Measurements from ENCODE around the gene RPS6KA1. TPM values are rescaled to one million over a fixed set of nuclear protein-coding genes. Genes with fewer than 3 reads are reported as not detected.
A peak's percentile ranks its signal among the peaks of the same experiment; 100 is the strongest.

Gene RPS6KA1
- total and polyA plus RNA-seq, 9 of the 15 experiments (the other 6 are each of a cell fraction or from before 2014, with no cell fraction given): 2.4 to 61.0 (median 35.5) TPM

DNA sequence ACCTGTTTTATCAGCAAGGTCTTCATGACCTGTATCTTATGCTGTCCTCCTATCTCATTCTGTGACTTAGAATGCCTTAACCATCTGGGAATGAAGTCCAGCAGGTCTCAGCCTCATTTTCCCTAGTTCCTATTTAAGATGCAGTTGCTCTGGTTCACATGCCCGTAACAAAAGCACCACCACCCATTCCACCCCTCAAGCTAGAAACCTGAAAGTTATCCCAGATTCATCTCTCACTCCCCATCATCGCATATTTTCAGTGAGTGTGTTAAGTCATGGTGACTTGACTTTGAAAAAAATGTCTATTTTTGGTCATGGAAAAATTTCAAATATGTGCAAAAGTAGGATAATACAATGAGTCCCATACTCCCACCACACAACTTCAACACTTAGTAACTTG, 45.6 kb upstream of the RPS6KA1 start (continued):
- TF ChIP-seq NRF1 (conservative IDR thresholded peaks at IDR 0.05 in 1 of 2, IDR thresholded peaks at IDR 0.05 in 1 of 2) (no peak), PTTG1 (tag; IDR thresholded peaks at IDR 0.05; ENCODE audit: low read depth) (peak; percentile 83), DIDO1 (tag; IDR thresholded peaks at IDR 0.05; ENCODE audit: low read depth) (no peak)
- TF ChIP-seq, protein P1, sequence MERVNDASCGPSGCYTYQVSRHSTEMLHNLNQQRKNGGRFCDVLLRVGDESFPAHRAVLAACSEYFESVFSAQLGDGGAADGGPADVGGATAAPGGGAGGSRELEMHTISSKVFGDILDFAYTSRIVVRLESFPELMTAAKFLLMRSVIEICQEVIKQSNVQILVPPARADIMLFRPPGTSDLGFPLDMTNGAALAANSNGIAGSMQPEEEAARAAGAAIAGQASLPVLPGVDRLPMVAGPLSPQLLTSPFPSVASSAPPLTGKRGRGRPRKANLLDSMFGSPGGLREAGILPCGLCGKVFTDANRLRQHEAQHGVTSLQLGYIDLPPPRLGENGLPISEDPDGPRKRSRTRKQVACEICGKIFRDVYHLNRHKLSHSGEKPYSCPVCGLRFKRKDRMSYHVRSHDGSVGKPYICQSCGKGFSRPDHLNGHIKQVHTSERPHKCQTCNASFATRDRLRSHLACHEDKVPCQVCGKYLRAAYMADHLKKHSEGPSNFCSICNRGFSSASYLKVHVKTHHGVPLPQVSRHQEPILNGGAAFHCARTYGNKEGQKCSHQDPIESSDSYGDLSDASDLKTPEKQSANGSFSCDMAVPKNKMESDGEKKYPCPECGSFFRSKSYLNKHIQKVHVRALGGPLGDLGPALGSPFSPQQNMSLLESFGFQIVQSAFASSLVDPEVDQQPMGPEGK (CRISPR knock-in tag; IDR thresholded peaks at IDR 0.05; ENCODE audit: borderline replicate concordance): no peak

DNA sequence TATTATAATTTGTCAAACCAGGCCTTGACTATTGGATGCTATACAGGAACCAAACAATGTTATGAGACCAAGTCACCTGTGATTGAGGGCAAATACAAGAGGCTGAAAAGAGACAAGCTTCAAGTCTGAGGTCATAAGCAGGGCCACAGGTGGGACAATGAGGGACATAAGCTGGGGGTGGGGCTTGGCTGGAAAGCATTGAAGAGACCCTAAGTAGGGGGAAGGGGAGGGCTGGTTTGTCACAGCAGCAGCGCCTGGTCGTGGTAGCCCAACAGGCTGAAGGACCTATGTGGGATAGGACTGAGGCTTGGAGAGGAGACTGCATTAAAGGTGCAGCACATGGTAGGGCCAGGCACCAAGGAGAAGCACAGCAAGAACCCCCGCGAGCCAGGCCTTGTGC, 39.4 kb upstream of the RPS6KA1 start:
- H3K4me1 ChIP-seq (replicated peaks in 1 of 2; ENCODE audit: control insufficient read depth in 2 of 2, insufficient read depth in 2 of 2, low read length in 2 of 2): peaks cover 5 to 8% of the 10 kb centered on the region in 2 experiments; a peak in 4 of 5 replicates
- H3K79me2 ChIP-seq (ENCODE audit: control insufficient read depth, insufficient read depth, low read length): no peaks in the 10 kb centered on the region
- BruUV-seq (replicated peaks): no TSS peak
- no peak overlapping the region for H3K27ac ChIP-seq (ENCODE audit: extremely low read depth, low read depth, low read length)
- CTCF ChIA-PET (ENCODE audit: low intra/inter-chr PET ratio): no interaction called here
- intact Hi-C loops (cut with micrococcal nuclease): no loop called here
- no peak overlapping the region for H2AFZ ChIP-seq (ENCODE audit: low read depth, low read length)
- H3K4me3 ChIP-seq: no peak overlapping the region
- no peaks in the 10 kb centered on the region for H4K20me1 ChIP-seq (replicated peaks; ENCODE audit: control insufficient read depth, insufficient read depth, low read length)
- no peaks in the 10 kb centered on the region for H3K27me3 ChIP-seq (ENCODE audit: control insufficient read depth in 2 of 2, insufficient read depth in 2 of 2, low read length in 2 of 2)
- POLR2A ChIA-PET: interaction anchor here (0.6 to 3.9 kb wide), 9 partner anchors 8 to 395 kb away, joined by 3 to 18 read pairs (median 4); partner anchors contain the start of genes DHDDS and HMGN2
- H3K36me3 ChIP-seq (ENCODE audit: control insufficient read depth, insufficient read depth, low read length): no peaks in the 10 kb centered on the region
- no peak for TF ChIP-seq ZNF561 (CRISPR knock-in tag; conservative IDR thresholded peaks at IDR 0.05)
- TF ChIP-seq, protein P2, sequence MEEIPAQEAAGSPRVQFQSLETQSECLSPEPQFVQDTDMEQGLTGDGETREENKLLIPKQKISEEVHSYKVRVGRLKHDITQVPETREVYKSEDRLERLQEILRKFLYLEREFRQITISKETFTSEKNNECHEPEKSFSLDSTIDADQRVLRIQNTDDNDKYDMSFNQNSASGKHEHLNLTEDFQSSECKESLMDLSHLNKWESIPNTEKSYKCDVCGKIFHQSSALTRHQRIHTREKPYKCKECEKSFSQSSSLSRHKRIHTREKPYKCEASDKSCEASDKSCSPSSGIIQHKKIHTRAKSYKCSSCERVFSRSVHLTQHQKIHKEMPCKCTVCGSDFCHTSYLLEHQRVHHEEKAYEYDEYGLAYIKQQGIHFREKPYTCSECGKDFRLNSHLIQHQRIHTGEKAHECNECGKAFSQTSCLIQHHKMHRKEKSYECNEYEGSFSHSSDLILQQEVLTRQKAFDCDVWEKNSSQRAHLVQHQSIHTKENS (CRISPR knock-in tag; IDR thresholded peaks at IDR 0.05): no peak
- TF ChIP-seq SRF (CRISPR knock-in tag; IDR thresholded peaks at IDR 0.05): no peak
- no peak for TF ChIP-seq CCAR2 (IDR thresholded peaks at IDR 0.05; ENCODE audit: low read depth, low read length)
- peak; percentile 83; the same call in 1 of the 2 replicates for TF ChIP-seq ZNF12 (CRISPR knock-in tag; IDR thresholded peaks at IDR 0.05)
- TF ChIP-seq ZNF766 (CRISPR knock-in tag; conservative IDR thresholded peaks at IDR 0.05): no peak
- TF ChIP-seq NR2C1 (IDR thresholded peaks at IDR 0.05): no peak
- TF ChIP-seq NR2C1 (tag; IDR thresholded peaks at IDR 0.05): no peak
- TF ChIP-seq CBFB (CRISPR knock-in tag; IDR thresholded peaks at IDR 0.05): no peak
- no peak for TF ChIP-seq HDAC8 (tag; IDR thresholded peaks at IDR 0.05)
- DNase-seq (ENCODE audit: extremely low read depth in 1 of 4, low spot score in 3 of 4) (no peak), FAIRE-seq (no peak), ATAC-seq (no peak)
- H3K9me3 ChIP-seq (replicated peaks; ENCODE audit: control insufficient read depth, insufficient read depth, low read depth, low read length): no peaks in the 10 kb centered on the region
- peak overlapping the region in 1 of 2 experiments; percentile 16; a peak in 1 of 4 replicates for H3K9ac ChIP-seq (ENCODE audit: insufficient read depth in 1 of 2, low read depth in 2 of 2, low read length in 2 of 2)
- in situ Hi-C loops (cut with MboI): no loop called here
- 76% methylated on average over 4 of the region's 4 CpGs for WGBS (ENCODE audit: insufficient coverage, low coverage, missing lambda C conversion rate)
- H3K4me2 ChIP-seq (ENCODE audit: insufficient read depth, low read length): no peak overlapping the region
- no peaks in the 10 kb centered on the region for H3K9me1 ChIP-seq (ENCODE audit: control insufficient read depth, insufficient read depth, low read length)
